Urothelium cell line (cell line): ENCODE results near the gene RRH.

Experiments used
- DNase-seq: peaks from one replicate; pipeline ENCODE4 v3.0.0; 2011; ENCODE audit warnings: low spot score, mixed read lengths
- FAIRE-seq: peaks from 2 replicates; lab custom pipeline; 2011; peaks lifted over from hg19 to GRCh38; lab: Jason Lieb, UNC

RRH gene

GRCh38 chr4:109879636-109880314 lies 52.0 kb downstream of the RRH start:
- DNase-seq (no peak), FAIRE-seq (no peak)

GRCh38 chr4:109886303-109886702 lies 58.5 kb downstream of the RRH start:
- DNase-seq: no peak
- FAIRE-seq: no peak

GRCh38 chr4:109887071-109887470 lies 59.3 kb downstream of the RRH start:
- no peak for DNase-seq
- no peak for FAIRE-seq

GRCh38 chr4:109890076-109890475 lies 62.3 kb downstream of the RRH start:
- no peak for FAIRE-seq
- no peak for DNase-seq
